Neural cell (in vitro differentiated cells): Measurements from ENCODE around the gene TMPRSS11E. TPM values are rescaled to one million over a fixed set of nuclear protein-coding genes. Genes with fewer than 3 reads are reported as not detected.
"Not testable (repeated sequence)": the region's sequence is repeated elsewhere in the genome, so short reads cannot be mapped to it uniquely, and the experiment has no call there.

ENCODE experiments used
- H2AFZ ChIP-seq: fragments of 200-600, 300-800 bp; sonication (generic), shearing (Covaris generic); 2 replicates; pipeline ENCODE4 v1.6.0; 2014; ENCODE audit warnings: low read depth, mild to moderate bottlenecking, antibody characterized with exemption, low read length, moderate library complexity
- H3F3A ChIP-seq: fragments of 200-600 bp; shearing (Covaris generic); 2 replicates; pipeline ENCODE4 v1.6.1; 2016; ENCODE audit warnings: mild to moderate bottlenecking, moderate library complexity, mixed read lengths, antibody characterized with exemption, low read length; ENCODE audit not compliant: insufficient read depth, poor library complexity, severe bottlenecking
- H3K27ac ChIP-seq: fragments of 200-600, 300-800 bp; sonication (generic), shearing (Covaris generic); 2 replicates; pipeline ENCODE4 v1.5.1; 2014; ENCODE audit warnings: mild to moderate bottlenecking, low read length, moderate library complexity
- H3K27me3 ChIP-seq: fragments of 300-800, 200-600 bp; sonication (generic), shearing (Covaris generic); 2 replicates; pipeline ENCODE4 v1.6.0; 2014; ENCODE audit warnings: mild to moderate bottlenecking, low read depth, low read length, moderate library complexity; ENCODE audit not compliant: insufficient read depth
- H3K36me3 ChIP-seq: fragments of 300-800, 200-600 bp; sonication (generic), shearing (Covaris generic); 2 replicates; pipeline ENCODE4 v1.5.1; 2014; ENCODE audit warnings: mild to moderate bottlenecking, antibody characterized with exemption, low read length, moderate library complexity; ENCODE audit not compliant: insufficient read depth
- H3K4me2 ChIP-seq: fragments of 300-800, 200-600 bp; sonication (generic), shearing (Covaris generic); 2 replicates; pipeline ENCODE4 v1.6.0; 2014; ENCODE audit warnings: mild to moderate bottlenecking, low read length
- H3K4me3 ChIP-seq: fragments of 300-800, 200-600 bp; sonication (generic), shearing (Covaris generic); 2 replicates; pipeline ENCODE4 v1.5.1; 2014; ENCODE audit warnings: mild to moderate bottlenecking, low read length, moderate library complexity
- H3K79me2 ChIP-seq: fragments of 200-600 bp; shearing (Covaris generic); replicated peaks from 2 replicates; pipeline ENCODE4 v1.6.0; 2014; ENCODE audit warnings: mild to moderate bottlenecking, low read length, moderate library complexity; ENCODE audit not compliant: insufficient read depth
- H3K9ac ChIP-seq: fragments of 300-800, 200-600 bp; sonication (generic), shearing (Covaris generic); 2 replicates; pipeline ENCODE4 v1.6.1; 2016; ENCODE audit warnings: mild to moderate bottlenecking, low read length, mixed read lengths
- H3K9me2 ChIP-seq: fragments of 200-600 bp; shearing (Covaris generic); 2 replicates; pipeline ENCODE4 v1.6.1; 2016; ENCODE audit warnings: mild to moderate bottlenecking, low read length, mixed read lengths; ENCODE audit not compliant: insufficient read depth
- H3K9me3 ChIP-seq: fragments of 200-600, 300-800 bp; sonication (generic), shearing (Covaris generic); 2 replicates; pipeline ENCODE4 v1.6.1; 2016; ENCODE audit warnings: mild to moderate bottlenecking, mixed run types, low read length, moderate library complexity, mixed read lengths
- H4K20me1 ChIP-seq: fragments of 200-600 bp; shearing (Covaris generic); 2 replicates; pipeline ENCODE4 v1.6.1; 2016; ENCODE audit warnings: mild to moderate bottlenecking, mixed run types; ENCODE audit not compliant: insufficient read depth
- CTCF ChIP-seq: fragments of 450-650 bp; IDR thresholded peaks from 2 replicates; pipeline ENCODE4 v1.5.1; 2014; ENCODE audit warnings: antibody characterized with exemption, mild to moderate bottlenecking, moderate library complexity; ENCODE audit not compliant: poor library complexity, severe bottlenecking
- EP300 ChIP-seq: fragments of 450-650 bp; conservative IDR thresholded peaks from 2 replicates; pipeline ENCODE4 v1.6.1; 2014; ENCODE audit warnings: antibody characterized with exemption, mild to moderate bottlenecking, moderate library complexity; ENCODE audit not compliant: poor library complexity, severe bottlenecking
- EZH2 ChIP-seq: fragments of 200-600, 300-800 bp; shearing (Covaris generic), sonication (generic); IDR thresholded peaks from 2 replicates; pipeline ENCODE4 v1.6.1; 2014; ENCODE audit warnings: antibody characterized with exemption, low read length, borderline replicate concordance, mild to moderate bottlenecking; ENCODE audit not compliant: insufficient read depth, poor library complexity, severe bottlenecking
- MXI1 ChIP-seq: fragments of 450-650 bp; conservative IDR thresholded peaks from 2 replicates; pipeline ENCODE4 v1.6.1; 2014; ENCODE audit warnings: antibody characterized with exemption, mild to moderate bottlenecking; ENCODE audit not compliant: poor library complexity, severe bottlenecking
- POLR2AphosphoS5 ChIP-seq: IDR thresholded peaks from 2 replicates; pipeline ENCODE4 v1.6.1; 2012
- RAD21 ChIP-seq: fragments of 450-650 bp; conservative IDR thresholded peaks from 2 replicates; pipeline ENCODE4 v1.6.1; 2014; ENCODE audit warnings: antibody characterized with exemption, mild to moderate bottlenecking, moderate library complexity
- REST ChIP-seq: IDR thresholded peaks from 2 replicates; pipeline ENCODE4 v1.6.1; 2012; ENCODE audit warnings: borderline replicate concordance
- SMC3 ChIP-seq: fragments of 450-650 bp; conservative IDR thresholded peaks from 2 replicates; pipeline ENCODE4 v1.6.1; 2014; ENCODE audit warnings: antibody characterized with exemption, mild to moderate bottlenecking, moderate library complexity; ENCODE audit not compliant: poor library complexity
- TAF1 ChIP-seq: IDR thresholded peaks from 2 replicates; pipeline ENCODE4 v1.6.1; 2012; ENCODE audit warnings: low read depth
- polyA plus RNA-seq: library from polyadenylated mRNA; depleted of rRNA; stranded (reverse); fragments of >200 nt; gene quantifications from 2 replicates; pipeline ENCODE4 v1.2.3, GENCODE V29; 2014

Gene TMPRSS11E
- polyA plus RNA-seq, 1 donor from 2014 or later: not detected

- Histone ChIP-seq H3K27me3 (no peaks in the 10 kb centered on the region), H3K4me3 (no peak overlapping the region), H4K20me1 (no peaks in the 10 kb centered on the region), H2AFZ (no peak overlapping the region), H3K9me3 (no peaks in the 10 kb centered on the region), H3K9me2 (no peaks in the 10 kb centered on the region), H3K27ac (no peak overlapping the region), H3K79me2 (no peaks in the 10 kb centered on the region), H3F3A (no peaks in the 10 kb centered on the region), H3K4me2 (no peak overlapping the region), H3K9ac (no peak overlapping the region), H3K36me3 (no peaks in the 10 kb centered on the region)
- TF ChIP-seq EP300: no peak
- TF ChIP-seq POLR2AphosphoS5: no peak
- TF ChIP-seq SMC3: no peak
- TF ChIP-seq TAF1: no peak
- TF ChIP-seq REST: no peak
- TF ChIP-seq CTCF: no peak
- TF ChIP-seq EZH2: no peak
- TF ChIP-seq MXI1: no peak
- no peak for TF ChIP-seq RAD21
Observed at GRCh38 chr4:68535974-68536373, 88.7 kb downstream of the TMPRSS11E start.

GRCh38 chr4:68536375-68536774 lies 89.1 kb downstream of the TMPRSS11E start:
- H3F3A ChIP-seq: no peaks in the 10 kb centered on the region
- TF ChIP-seq MXI1: no peak
- no peak for TF ChIP-seq EZH2
- no peak for TF ChIP-seq POLR2AphosphoS5
- no peak for TF ChIP-seq RAD21
- no peak for TF ChIP-seq REST
- no peak for TF ChIP-seq TAF1
- no peak for TF ChIP-seq CTCF
- no peak for TF ChIP-seq EP300
- no peak for TF ChIP-seq SMC3
- H3K9ac ChIP-seq: no peak overlapping the region
- no peaks in the 10 kb centered on the region for H3K27me3 ChIP-seq
- H3K4me3 ChIP-seq: no peak overlapping the region
- H3K27ac ChIP-seq: no peak overlapping the region
- no peaks in the 10 kb centered on the region for H3K79me2 ChIP-seq
- H3K9me3 ChIP-seq: no peaks in the 10 kb centered on the region
- no peak overlapping the region for H2AFZ ChIP-seq
- H3K36me3 ChIP-seq: no peaks in the 10 kb centered on the region
- no peaks in the 10 kb centered on the region for H3K9me2 ChIP-seq
- H4K20me1 ChIP-seq: no peaks in the 10 kb centered on the region
- H3K4me2 ChIP-seq: no peak overlapping the region

- H3K4me3 ChIP-seq, H3F3A ChIP-seq, H3K36me3 ChIP-seq, H3K9ac ChIP-seq, H3K27me3 ChIP-seq, H3K4me2 ChIP-seq, H4K20me1 ChIP-seq, H3K9me3 ChIP-seq, H3K27ac ChIP-seq, H2AFZ ChIP-seq, H3K9me2 ChIP-seq, H3K79me2 ChIP-seq: not testable (repeated sequence)
Observed at GRCh38 chr4:68542742-68543141, 95.5 kb downstream of the TMPRSS11E start.
